Measurements from ENCODE around the gene LGALS3.

Gene LGALS3

DNA sequence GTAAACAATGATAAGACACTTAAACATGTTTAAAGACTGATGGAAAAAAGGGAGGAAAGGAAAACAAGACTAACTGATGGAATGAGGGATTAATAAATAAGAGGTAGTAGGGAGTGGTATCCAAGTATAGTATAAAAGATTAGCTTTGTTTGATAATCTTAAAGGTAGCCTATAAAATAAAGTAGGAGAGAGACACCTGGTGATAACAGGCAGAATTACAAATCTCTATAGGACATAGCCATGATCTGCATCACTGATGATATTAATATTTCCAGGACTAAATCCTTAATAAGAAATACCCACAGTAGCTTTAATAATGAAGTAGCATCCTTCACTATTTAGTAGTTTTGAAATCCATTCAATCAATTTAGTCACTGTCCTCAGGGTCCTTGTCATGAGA, 31.9 kb downstream of the LGALS3 start:
- no peak for TF ChIP-seq ZFX (IDR thresholded peaks at IDR 0.05; ENCODE audit: borderline replicate concordance)
- TF ChIP-seq, protein P1, sequence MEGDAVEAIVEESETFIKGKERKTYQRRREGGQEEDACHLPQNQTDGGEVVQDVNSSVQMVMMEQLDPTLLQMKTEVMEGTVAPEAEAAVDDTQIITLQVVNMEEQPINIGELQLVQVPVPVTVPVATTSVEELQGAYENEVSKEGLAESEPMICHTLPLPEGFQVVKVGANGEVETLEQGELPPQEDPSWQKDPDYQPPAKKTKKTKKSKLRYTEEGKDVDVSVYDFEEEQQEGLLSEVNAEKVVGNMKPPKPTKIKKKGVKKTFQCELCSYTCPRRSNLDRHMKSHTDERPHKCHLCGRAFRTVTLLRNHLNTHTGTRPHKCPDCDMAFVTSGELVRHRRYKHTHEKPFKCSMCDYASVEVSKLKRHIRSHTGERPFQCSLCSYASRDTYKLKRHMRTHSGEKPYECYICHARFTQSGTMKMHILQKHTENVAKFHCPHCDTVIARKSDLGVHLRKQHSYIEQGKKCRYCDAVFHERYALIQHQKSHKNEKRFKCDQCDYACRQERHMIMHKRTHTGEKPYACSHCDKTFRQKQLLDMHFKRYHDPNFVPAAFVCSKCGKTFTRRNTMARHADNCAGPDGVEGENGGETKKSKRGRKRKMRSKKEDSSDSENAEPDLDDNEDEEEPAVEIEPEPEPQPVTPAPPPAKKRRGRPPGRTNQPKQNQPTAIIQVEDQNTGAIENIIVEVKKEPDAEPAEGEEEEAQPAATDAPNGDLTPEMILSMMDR (IDR thresholded peaks at IDR 0.05): peak; percentile 64
- H3K27ac ChIP-seq: no peak overlapping the region

DNA sequence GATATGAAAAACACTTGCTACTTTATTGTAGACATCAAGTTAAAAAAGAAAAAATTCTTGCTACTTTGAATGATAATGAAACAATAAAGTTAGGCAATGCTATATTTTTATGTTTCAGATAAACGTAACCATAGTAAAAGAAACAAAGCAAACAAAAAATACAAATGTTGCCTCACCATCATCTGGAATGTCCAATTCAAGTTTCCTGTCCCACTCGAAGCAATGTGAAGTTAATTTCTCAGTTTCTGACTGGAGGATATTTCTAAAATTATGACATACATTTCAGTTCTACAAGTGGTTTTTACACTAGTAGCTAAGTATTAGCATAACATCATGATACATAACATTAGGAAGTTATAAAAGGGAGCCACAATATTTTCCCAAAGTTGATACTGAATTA, 41.5 kb downstream of the LGALS3 start:
- no peak overlapping the region for H3K27ac ChIP-seq
- TF ChIP-seq, protein P1 (IDR thresholded peaks at IDR 0.05): no peak
- TF ChIP-seq ZFX (IDR thresholded peaks at IDR 0.05; ENCODE audit: borderline replicate concordance): no peak

DNA sequence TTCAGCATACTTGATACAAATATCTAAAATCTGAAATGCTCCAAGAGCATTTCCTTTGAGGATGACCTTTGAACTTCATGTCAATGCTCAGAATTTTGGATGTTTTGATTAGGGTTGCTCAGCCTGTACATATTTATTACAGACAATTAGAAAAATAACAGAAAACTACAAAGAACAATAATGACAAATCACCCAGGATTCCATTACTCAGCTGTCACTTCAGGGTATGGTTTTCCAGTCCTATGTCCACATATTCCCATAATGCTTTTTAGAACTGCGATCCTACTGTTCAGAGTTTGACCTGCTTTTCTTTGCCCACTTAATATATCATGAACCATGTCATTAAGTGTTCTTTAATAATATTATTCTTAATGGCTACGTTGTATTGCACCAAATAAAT, 51.0 kb downstream of the LGALS3 start:
- TF ChIP-seq, protein P1 (IDR thresholded peaks at IDR 0.05): no peak
- TF ChIP-seq ZFX (IDR thresholded peaks at IDR 0.05; ENCODE audit: borderline replicate concordance): no peak
- H3K27ac ChIP-seq: no peak overlapping the region

DNA sequence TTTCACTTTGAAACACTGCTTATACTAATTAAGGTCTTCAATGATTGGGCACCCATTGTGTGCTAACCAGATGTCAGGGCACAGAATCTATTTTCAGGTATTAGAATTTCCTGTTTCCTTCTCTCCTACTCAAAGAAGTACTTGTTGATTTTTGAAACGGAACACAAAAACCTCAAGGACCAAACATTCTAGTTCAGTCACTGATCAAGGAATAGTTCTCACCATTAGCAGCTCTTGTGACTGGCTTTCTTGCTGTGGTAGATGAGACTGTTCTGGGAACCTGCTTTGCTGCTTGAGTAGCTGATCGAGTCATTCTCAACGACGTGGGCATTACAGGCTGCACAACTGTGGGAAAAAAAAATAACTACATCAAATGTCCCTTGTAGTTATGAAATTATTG, 51.4 kb downstream of the LGALS3 start:
- no peak for TF ChIP-seq ZFX (IDR thresholded peaks at IDR 0.05; ENCODE audit: borderline replicate concordance)
- TF ChIP-seq, protein P1 (IDR thresholded peaks at IDR 0.05): no peak
- no peak overlapping the region for H3K27ac ChIP-seq

DNA sequence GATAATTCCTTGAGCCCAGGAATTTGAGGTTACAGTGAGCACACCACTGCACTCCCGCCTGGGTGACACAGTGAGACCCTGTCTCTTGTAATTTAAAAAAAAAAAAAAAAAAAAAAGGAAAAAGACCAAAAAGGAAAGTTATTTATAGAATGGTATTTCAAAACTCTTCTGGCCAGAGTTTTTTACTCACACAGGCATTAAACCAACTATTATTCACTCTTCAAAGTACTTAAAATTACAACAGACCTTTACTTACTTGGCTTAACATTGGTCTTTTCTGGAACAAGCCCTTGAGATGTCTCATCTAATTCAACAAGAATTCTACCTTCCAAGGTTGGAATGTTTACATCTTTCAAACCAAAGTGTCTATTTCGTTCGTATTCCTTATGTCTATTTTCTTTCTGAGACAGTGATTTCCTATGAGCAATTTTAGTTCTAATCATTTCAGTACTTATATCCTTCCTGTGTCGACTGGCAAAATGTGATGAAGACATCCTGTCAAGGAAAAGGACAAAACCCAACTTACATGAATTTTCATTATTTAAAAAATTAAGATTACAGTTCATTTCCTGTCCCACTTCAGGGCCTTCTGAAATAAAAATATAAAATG, 59.7 kb downstream of the LGALS3 start:
- TF ChIP-seq, protein P1 (IDR thresholded peaks at IDR 0.05): no peak
- no peak for TF ChIP-seq ZFX (IDR thresholded peaks at IDR 0.05; ENCODE audit: borderline replicate concordance)
- H3K27ac ChIP-seq: no peak overlapping the region

DNA sequence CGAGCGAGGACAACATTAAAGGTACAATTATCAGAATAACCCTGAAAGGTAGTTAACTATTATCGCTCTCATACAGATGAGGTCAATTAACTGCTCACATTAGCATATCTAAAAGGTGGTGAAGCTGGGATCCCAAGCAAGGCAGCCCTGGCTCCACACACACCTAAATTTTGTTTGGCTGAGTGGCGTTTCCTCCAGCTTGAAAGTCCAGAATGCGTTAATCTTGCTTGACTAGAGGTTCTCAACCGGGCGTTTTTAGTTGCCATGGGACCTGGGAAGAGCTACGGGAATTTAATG, 61.8 kb downstream of the LGALS3 start:
- TF ChIP-seq ZFX (IDR thresholded peaks at IDR 0.05; ENCODE audit: borderline replicate concordance): no peak
- TF ChIP-seq, protein P1 (IDR thresholded peaks at IDR 0.05): no peak
- H3K27ac ChIP-seq: peak overlapping the region; percentile 65

DNA sequence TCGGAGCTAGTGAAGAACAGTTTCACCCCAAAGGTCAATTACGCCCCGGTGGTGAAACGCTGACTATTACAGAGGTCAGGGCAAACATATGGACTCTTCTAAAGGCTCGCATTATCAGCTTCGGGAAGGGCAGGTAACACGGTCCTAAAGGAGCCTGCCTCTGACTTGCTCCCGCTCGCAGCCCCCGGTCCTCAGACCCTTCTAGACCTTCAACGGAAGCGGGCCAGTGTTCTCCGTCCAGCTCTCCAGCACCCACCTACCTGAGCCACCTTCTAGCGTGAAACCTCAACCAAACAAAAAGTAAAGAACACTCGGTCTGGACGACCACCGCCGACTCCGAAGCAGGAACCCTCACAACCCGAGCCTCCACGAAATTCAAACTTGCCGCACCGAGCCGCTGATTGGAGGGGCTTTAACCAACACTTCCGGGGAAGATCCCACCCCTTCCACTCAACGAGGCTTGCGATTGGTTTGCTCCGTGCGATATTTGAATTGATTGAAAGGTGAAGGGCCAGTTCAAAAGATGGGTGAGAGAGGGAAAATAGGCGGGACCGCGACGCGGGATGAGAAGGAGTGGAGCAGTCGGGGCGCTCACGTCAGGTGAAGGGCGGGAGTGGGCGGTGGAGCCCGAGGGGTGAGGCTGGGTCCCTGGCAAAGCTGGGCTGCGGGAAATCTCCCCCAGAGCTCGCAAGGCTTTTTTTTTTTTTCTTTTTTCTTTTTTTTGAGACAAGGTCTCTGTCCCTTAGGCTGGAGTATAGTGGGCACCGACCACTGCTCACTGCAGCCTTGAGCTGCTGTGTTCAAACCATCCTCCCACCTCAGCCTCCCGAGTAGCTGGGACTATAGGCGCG, 62.4 kb downstream of the LGALS3 start, which contains the start of gene DLGAP5:
DLGAP5 (minus strand) TSS at position 383 of the 851 bp plus-strand sequence. CDS start 2,406 bp downstream, outside the sequence.
- TF ChIP-seq, protein P1 (IDR thresholded peaks at IDR 0.05): no peak
- no peak for TF ChIP-seq ZFX (IDR thresholded peaks at IDR 0.05; ENCODE audit: borderline replicate concordance)
- peak within 1 kb of the TSS; percentile 65 for H3K27ac ChIP-seq
